A549 (cell line): Measurements from ENCODE around the gene C4orf17. TPM values are rescaled to one million over a fixed set of nuclear protein-coding genes. Genes with fewer than 3 reads are reported as not detected.
A peak's percentile ranks its signal among the peaks of the same experiment; 100 is the strongest.
"Not testable (repeated sequence)": the region's sequence is repeated elsewhere in the genome, so short reads cannot be mapped to it uniquely, and the experiment has no call there.

Source experiments
- ATAC-seq, 2 experiments: fragments of 200-7000 bp in 1 of 2; fragments of >200 bp in 1 of 2; cut with Nextera tagmentation in 1 of 2; cut with Tn5 transposase in 1 of 2; 3 replicates each; pipeline versions ENCODE4 v1.8.0 to v1.9.1; 2018 to 2020; ENCODE audit warnings: mild to moderate bottlenecking in 1 of 2, moderate library complexity in 1 of 2
- CTCF ChIA-PET: fragments of 300-600 bp; sonication (Branson Sonifier 250); formaldehyde crosslinking; extraction: SDS; loops from one replicate; lab custom pipeline; 2021; ENCODE audit warnings: antibody characterized with exemption, inconsistent platforms; lab: Yijun Ruan, JAX
- POLR2A ChIA-PET: fragments of 350-600 bp; formaldehyde crosslinking; extraction: SDS; loops from one replicate; lab custom pipeline; 2021; ENCODE audit warnings: antibody characterized with exemption, inconsistent platforms; lab: Yijun Ruan, JAX
- DNase-seq, 2 experiments: peaks; one replicate each; pipeline versions ENCODE4 v3.0.0 to v3.0.0-alpha.2; 2011 to 2016; ENCODE audit warnings: low read depth in 1 of 2, low spot score in 1 of 2
- FAIRE-seq: peaks from 2 replicates; lab custom pipeline; 2011; peaks lifted over from hg19 to GRCh38; lab: Jason Lieb, UNC
- H3K27ac ChIP-seq, 2 experiments: fragments of >200 bp; sonication (Bioruptor Twin); formaldehyde crosslinking; 3 replicates each; pipeline ENCODE4 v1.5.1; 2016 to 2017
- H3K4me1 ChIP-seq: fragments of >200 bp; sonication (Bioruptor Twin); formaldehyde crosslinking; 3 replicates; pipeline ENCODE4 v1.6.1; 2016
- H3K4me2 ChIP-seq: fragments of >200 bp; sonication (Bioruptor Twin); formaldehyde crosslinking; 3 replicates; pipeline ENCODE4 v1.6.1; 2016
- H3K4me3 ChIP-seq: fragments of >200 bp; sonication (Bioruptor Twin); formaldehyde crosslinking; 3 replicates; pipeline ENCODE4 v1.5.1; 2016
- H3K9me3 ChIP-seq: fragments of >200 bp; sonication (Bioruptor Twin); formaldehyde crosslinking; 3 replicates; pipeline ENCODE4 v1.6.1; 2016
- ATOH8 ChIP-seq: fragments of 250-450 bp; sonication (Bioruptor Pico); IDR thresholded peaks from 2 replicates; pipeline ENCODE4 v1.5.0; 2020; ENCODE audit warnings: low read depth, mild to moderate bottlenecking, moderate library complexity
- CBX2 ChIP-seq: fragments of 200-600 bp; sonication (generic); IDR thresholded peaks from 2 replicates; pipeline ENCODE4 v1.6.1; 2016; ENCODE audit warnings: low read depth, mild to moderate bottlenecking, borderline replicate concordance
- CEBPB ChIP-seq, 2 experiments: fragments of >200 bp in 1 of 2; sonication (Bioruptor Twin) in 1 of 2; formaldehyde crosslinking in 1 of 2; IDR thresholded peaks; 2 replicates each; pipeline ENCODE4 v1.6.1; 2012 to 2016
- CHD2 ChIP-seq: fragments of 150-350 bp; IDR thresholded peaks from 2 replicates; pipeline ENCODE4 v1.6.1; 2014; ENCODE audit warnings: low read length; ENCODE audit not compliant: partially characterized antibody
- E2F6 ChIP-seq: IDR thresholded peaks from 2 replicates; pipeline ENCODE4 v1.6.1; 2012; ENCODE audit warnings: low read depth, borderline replicate concordance
- EHF ChIP-seq: fragments of 250-450 bp; sonication (Bioruptor Pico); IDR thresholded peaks from 2 replicates; pipeline ENCODE4 v1.5.0; 2020; ENCODE audit warnings: mild to moderate bottlenecking
- FOSB ChIP-seq: fragments of 250-450 bp; sonication (Bioruptor Pico); IDR thresholded peaks from 2 replicates; pipeline ENCODE4 v1.5.0; 2020; ENCODE audit warnings: mild to moderate bottlenecking, moderate library complexity
- FOXS1 ChIP-seq: fragments of 250-450 bp; sonication (Bioruptor Pico); IDR thresholded peaks from 2 replicates; pipeline ENCODE4 v1.5.0; 2020; ENCODE audit warnings: mild to moderate bottlenecking, moderate library complexity
- HDAC2 ChIP-seq: fragments of 200-600 bp; sonication (generic); IDR thresholded peaks from 2 replicates; pipeline ENCODE4 v1.6.1; 2016
- HOXA7 ChIP-seq: fragments of 250-450 bp; sonication (Bioruptor Pico); IDR thresholded peaks from 2 replicates; pipeline ENCODE4 v1.5.0; 2020; ENCODE audit warnings: mild to moderate bottlenecking, moderate library complexity
- HOXB13 ChIP-seq: fragments of 250-450 bp; sonication (Bioruptor Pico); IDR thresholded peaks from 2 replicates; pipeline ENCODE4 v1.5.0; 2020; ENCODE audit warnings: low read depth, mild to moderate bottlenecking, moderate library complexity
- KDM1A ChIP-seq: fragments of 200-600 bp; sonication (generic); IDR thresholded peaks from 2 replicates; pipeline ENCODE4 v1.6.1; 2016; ENCODE audit warnings: low read depth, mild to moderate bottlenecking
- MAFK ChIP-seq: fragments of 450-650 bp; IDR thresholded peaks from 2 replicates; pipeline ENCODE4 v1.6.1; 2014; ENCODE audit not compliant: partially characterized antibody
- MYC ChIP-seq: IDR thresholded peaks from 2 replicates; pipeline ENCODE4 v1.6.1; 2012; ENCODE audit warnings: mild to moderate bottlenecking, inconsistent platforms, low read length, improper control_type of control experiment, borderline replicate concordance
- NFE2L2 ChIP-seq: fragments of 150-350 bp; conservative IDR thresholded peaks from 2 replicates; pipeline ENCODE4 v1.6.1; 2014; ENCODE audit warnings: low read length
- NPAS2 ChIP-seq: fragments of 250-450 bp; sonication (Bioruptor Pico); IDR thresholded peaks from 2 replicates; pipeline ENCODE4 v1.8.0; 2022; ENCODE audit warnings: mild to moderate bottlenecking, moderate library complexity, borderline replicate concordance
- PBX3 ChIP-seq: IDR thresholded peaks from 2 replicates; pipeline ENCODE4 v1.6.1; 2012
- PHF8 ChIP-seq: fragments of 200-600 bp; sonication (generic); IDR thresholded peaks from 2 replicates; pipeline ENCODE4 v1.6.1; 2016; ENCODE audit warnings: low read depth, mild to moderate bottlenecking, antibody characterized with exemption, moderate library complexity, borderline replicate concordance
- POLR2AphosphoS2 ChIP-seq: conservative IDR thresholded peaks from 2 replicates; pipeline ENCODE4 v1.6.1; 2012; ENCODE audit warnings: low read length, improper control_type of control experiment, inconsistent platforms
- RARB ChIP-seq: fragments of 250-450 bp; sonication (Bioruptor Pico); IDR thresholded peaks from 2 replicates; pipeline ENCODE4 v1.8.0; 2021; ENCODE audit warnings: mild to moderate bottlenecking, moderate library complexity
- SMC3 ChIP-seq: fragments of >200 bp; sonication (Bioruptor Twin); formaldehyde crosslinking; IDR thresholded peaks from 3 replicates; pipeline ENCODE4 v1.6.1; 2018; ENCODE audit warnings: inconsistent platforms
- WGBS: methylation state at CpG from one replicate; pipeline ENCODE4 v1.1.6; 2017; ENCODE audit errors: missing lambda C conversion rate; 5-methylcytosine and 5-hydroxymethylcytosine counted together
- polyA plus RNA-seq, 4 experiments: library from polyadenylated mRNA; depleted of rRNA in 3 of 4; stranded (reverse); fragments of >200 nt; fragmentation: RNase III in 1 of 4; extraction: RNeasy Plus Mini Kit Qiagen cat#74134 plus additional on column Dnase treatment in 1 of 4; gene quantifications; 2 replicates in 3 of 4; 3 replicates in 1 of 4; pipeline ENCODE4 v1.2.3, GENCODE V29; 2011 to 2017

C4orf17 gene
- polyA plus RNA-seq, 2 of the 4 experiments (the other 2 are of a cell fraction) = not detected

GRCh38 chr4:99485212-99485611 is 25.6 kb upstream of the C4orf17 start:
- WGBS = 38% methylated on average over 1 of the region's 1 CpG
- no peak for ATAC-seq
- no peak for DNase-seq
- no peak for FAIRE-seq
- H3K4me1 ChIP-seq = no peaks in the 10 kb centered on the region
- POLR2A ChIA-PET = no interaction called here
- no peak overlapping the region for H3K4me2 ChIP-seq
- TF ChIP-seq MAFK (peak; percentile 28), NPAS2 (CRISPR knock-in tag) (no peak)
- H3K27ac ChIP-seq = no peak overlapping the region
- H3K4me3 ChIP-seq = no peak overlapping the region
- no peaks in the 10 kb centered on the region for H3K9me3 ChIP-seq
- CTCF ChIA-PET = no interaction called here

- CTCF ChIA-PET, H3K27ac ChIP-seq, POLR2A ChIA-PET, H3K4me3 ChIP-seq, ATAC-seq, H3K9me3 ChIP-seq, H3K4me2 ChIP-seq, H3K4me1 ChIP-seq, FAIRE-seq, DNase-seq: not testable (repeated sequence)
- WGBS = 28% methylated on average over 3 of the region's 3 CpGs
Measured at GRCh38 chr4:99486648-99487047, 24.2 kb upstream of the C4orf17 start.

GRCh38 chr4:99490286-99490685 is 20.5 kb upstream of the C4orf17 start:
- H3K4me2 ChIP-seq = no peak overlapping the region
- FAIRE-seq (no peak), ATAC-seq (no peak), DNase-seq (no peak)
- WGBS = 19% methylated on average over 4 of the region's 4 CpGs
- POLR2A ChIA-PET = no interaction called here
- TF ChIP-seq HDAC2 (no peak), SMC3 (no peak), CBX2 (no peak), MYC (no peak), NFE2L2 (no peak), HOXA7 (CRISPR knock-in tag) (no peak), EHF (no peak), RARB (no peak), CEBPB (IDR thresholded peaks at IDR 0.05) (no peak), ATOH8 (no peak), HOXB13 (CRISPR knock-in tag) (no peak), POLR2AphosphoS2 (no peak), PBX3 (no peak), PHF8 (no peak), CHD2 (no peak), FOXS1 (no peak), FOSB (CRISPR knock-in tag) (no peak), MAFK (no peak), E2F6 (no peak), KDM1A (no peak)
- CTCF ChIA-PET = no interaction called here
- H3K4me3 ChIP-seq = no peak overlapping the region
- no peak overlapping the region for H3K27ac ChIP-seq
- H3K4me1 ChIP-seq = no peaks in the 10 kb centered on the region
- H3K9me3 ChIP-seq = no peaks in the 10 kb centered on the region
